ENCODE measurements around the gene AICDA. TPM values are rescaled to one million over a fixed set of nuclear protein-coding genes. Genes with fewer than 3 reads are reported as not detected.
"Not testable (repeated sequence)": the region's sequence is repeated elsewhere in the genome, so short reads cannot be mapped to it uniquely, and the experiment has no call there.

AICDA gene
- total RNA-seq (2014; rRNA removed) = not detected in 2 replicates
- polyA plus RNA-seq (2012) = not detected

GRCh38 chr12:8612629-8613028 is at the start of gene AICDA:
TSS of gene AICDA (minus strand) at chr12:8612859. CDS start at chr12:8612767, 92 bp downstream.
- no peak for DNase-seq (ENCODE audit: low read depth)

- no peak for DNase-seq (ENCODE audit: low read depth)
These were observed 49.1 kb upstream of the AICDA start for GRCh38 chr12:8661751-8662150.

- no peak for DNase-seq (ENCODE audit: low read depth)
These were observed 48.4 kb upstream of the AICDA start for GRCh38 chr12:8661016-8661415.

GRCh38 chr12:8658346-8658745 is 45.7 kb upstream of the AICDA start:
- peak; percentile 83 for DNase-seq (ENCODE audit: low read depth)

GRCh38 chr12:8655421-8655820 is 42.8 kb upstream of the AICDA start:
- DNase-seq (ENCODE audit: low read depth) = no peak

GRCh38 chr12:8648576-8649205 is 36.0 kb upstream of the AICDA start:
- no peak for DNase-seq (ENCODE audit: low read depth)

- no peak for DNase-seq (ENCODE audit: low read depth)
These were observed 35.3 kb upstream of the AICDA start for GRCh38 chr12:8647968-8648367.

GRCh38 chr12:8644345-8645248 is 31.9 kb upstream of the AICDA start:
- no peak for DNase-seq (ENCODE audit: low read depth)

- no peak for DNase-seq (ENCODE audit: low read depth)
These were observed 30.1 kb upstream of the AICDA start for GRCh38 chr12:8642775-8643174.

GRCh38 chr12:8639936-8640335 is 27.3 kb upstream of the AICDA start:
- no peak for DNase-seq (ENCODE audit: low read depth)

GRCh38 chr12:8638951-8639350 is 26.3 kb upstream of the AICDA start:
- DNase-seq (ENCODE audit: low read depth) = no peak

- no peak for DNase-seq (ENCODE audit: low read depth)
These were observed 25.0 kb upstream of the AICDA start for GRCh38 chr12:8637666-8638065.

GRCh38 chr12:8637244-8637643 is 24.6 kb upstream of the AICDA start:
- no peak for DNase-seq (ENCODE audit: low read depth)

GRCh38 chr12:8636581-8636980 is 23.9 kb upstream of the AICDA start:
- peak; percentile 61 for DNase-seq (ENCODE audit: low read depth)

GRCh38 chr12:8636007-8636346 is 23.3 kb upstream of the AICDA start:
- not testable (repeated sequence) for DNase-seq (ENCODE audit: low read depth)

GRCh38 chr12:8635342-8636006 is 22.8 kb upstream of the AICDA start:
- not testable (repeated sequence) for DNase-seq (ENCODE audit: low read depth)

GRCh38 chr12:8630131-8630530 is 17.5 kb upstream of the AICDA start:
- DNase-seq (ENCODE audit: low read depth) = no peak

- peak; percentile 83 for DNase-seq (ENCODE audit: low read depth)
These were observed 16.9 kb upstream of the AICDA start for GRCh38 chr12:8629486-8630033.

GRCh38 chr12:8628731-8629130 is 16.1 kb upstream of the AICDA start:
- DNase-seq (ENCODE audit: low read depth) = peak; percentile 14

GRCh38 chr12:8624750-8625149 is 12.1 kb upstream of the AICDA start:
- not testable (repeated sequence) for DNase-seq (ENCODE audit: low read depth)

GRCh38 chr12:8622646-8623045 is 10.0 kb upstream of the AICDA start:
- no peak for DNase-seq (ENCODE audit: low read depth)

GRCh38 chr12:8615206-8615605 is 2.5 kb upstream of the AICDA start:
- no peak for DNase-seq (ENCODE audit: low read depth)

Data from LHCN-M2 (cell line).